Neural progenitor cell (in vitro differentiated cells): Measurements from ENCODE around the gene TMEM203.

ENCODE experiments used
- CTCF ChIP-seq: fragments of 200-600 bp; sonication (generic); IDR thresholded peaks from 2 replicates; pipeline ENCODE4 v1.5.1; 2017; ENCODE audit warnings: antibody characterized with exemption, mild to moderate bottlenecking
- EZH2 ChIP-seq: fragments of 200-600 bp; sonication (generic); IDR thresholded peaks from 2 replicates; pipeline ENCODE4 v1.6.1; 2017; ENCODE audit warnings: antibody characterized with exemption, mild to moderate bottlenecking, moderate library complexity

GRCh38 chr9:137221506-137222111 lies 16.2 kb upstream of the TMEM203 start:
- TF ChIP-seq CTCF = no peak
- no peak for TF ChIP-seq EZH2
